HCT116 (cell line): ENCODE results near the gene GRHPR. TPM values are rescaled to one million over a fixed set of nuclear protein-coding genes. Genes with fewer than 3 reads are reported as not detected.

Source experiments
- ATAC-seq: fragments of 200-7000 bp; cut with Tn5 transposase; 2 replicates; pipeline ENCODE4 v1.9.1; 2020; ENCODE audit warnings: mild to moderate bottlenecking, moderate library complexity
- BruUV-seq: library from RNA; stranded (reverse); fragments of 400-500 nt; replicated peaks from 2 replicates; lab custom pipeline; 2021; lab: Mats Ljungman, UMichigan
- CTCF ChIA-PET: fragments of 300-600 bp; sonication (Branson Sonifier 250); formaldehyde crosslinking; loops from one replicate; lab custom pipeline; 2021; ENCODE audit warnings: antibody characterized with exemption; lab: Charles Lee
- POLR2A ChIA-PET: fragments of 300-600, 350-600 bp; sonication (Branson Sonifier 250); formaldehyde crosslinking; loops from one replicate; lab custom pipeline; 2021; ENCODE audit warnings: antibody characterized with exemption; lab: Charles Lee
- RAD21 ChIA-PET, 2 experiments: fragments of 300-600 bp; sonication (Branson Sonifier 250); formaldehyde crosslinking; loops; one replicate each; lab custom pipeline; 2023; ENCODE audit warnings: low total read pairs in 2 of 2; ENCODE audit not compliant: uncharacterized antibody in 2 of 2, unreplicated experiment in 2 of 2, low non-redundant PET in 1 of 2; lab: Charles Lee
- DNase-seq: peaks from one replicate; pipeline ENCODE4 v3.0.0-alpha.2; 2010; ENCODE audit warnings: low read depth, low spot score
- H2AFZ ChIP-seq: fragments of 200-600 bp; shearing (Covaris generic), sonication (generic); 2 replicates; pipeline ENCODE4 v1.6.1; 2017; ENCODE audit warnings: low read depth, mixed run types, mixed read lengths, antibody characterized with exemption, low read length; ENCODE audit not compliant: poor library complexity, severe bottlenecking
- H3K27ac ChIP-seq: 2 replicates; pipeline ENCODE4 v1.5.1; 2012; ENCODE audit warnings: low read depth, low read length
- H3K27me3 ChIP-seq: fragments of 200-600 bp; sonication (generic); 2 replicates; pipeline ENCODE4 v1.6.1; 2016; ENCODE audit warnings: mixed run types, low read length, mixed read lengths; ENCODE audit not compliant: insufficient read depth
- H3K36me3 ChIP-seq, 2 experiments: fragments of 200-500 bp in 1 of 2; fragments of 200-600 bp in 1 of 2; sonication (Bioruptor generic) in 1 of 2; sonication (generic) in 1 of 2; 2 replicates each; pipeline versions ENCODE4 v1.5.1 to v1.6.1; 2014 to 2016; ENCODE audit warnings: low read length in 2 of 2, inconsistent platforms in 1 of 2, mixed read lengths in 1 of 2, mixed run types in 1 of 2; ENCODE audit not compliant: insufficient read depth in 2 of 2, control insufficient read depth in 1 of 2
- H3K4me1 ChIP-seq, 2 experiments: fragments of 200-600 bp in 1 of 2; sonication (generic) in 1 of 2; 2 replicates each; pipeline versions ENCODE4 v1.5.1 to v1.6.1; 2012 to 2017; ENCODE audit warnings: low read length in 2 of 2, inconsistent platforms in 1 of 2, mild to moderate bottlenecking in 1 of 2, mixed read lengths in 1 of 2, mixed run types in 1 of 2, moderate library complexity in 1 of 2; ENCODE audit not compliant: insufficient read depth in 2 of 2, control insufficient read depth in 1 of 2
- H3K4me2 ChIP-seq: fragments of 200-600 bp; sonication (generic); 2 replicates; pipeline ENCODE4 v1.6.1; 2017; ENCODE audit warnings: mixed run types, low read length, mixed read lengths
- H3K4me3 ChIP-seq, 2 experiments: fragments of 200-600 bp in 1 of 2; sonication (generic) in 1 of 2; replicated peaks in 1 of 2; 2 replicates each; pipeline ENCODE4 v1.5.1; 2011 to 2016; ENCODE audit warnings: low read length in 2 of 2, control low read depth in 1 of 2, low read depth in 1 of 2, mild to moderate bottlenecking in 1 of 2, mixed read lengths in 1 of 2, mixed run types in 1 of 2
- H3K79me2 ChIP-seq: fragments of 200-600 bp; sonication (generic); 2 replicates; pipeline ENCODE4 v1.6.1; 2017; ENCODE audit warnings: mild to moderate bottlenecking, mixed run types, low read length, moderate library complexity, mixed read lengths; ENCODE audit not compliant: insufficient read depth
- H3K9ac ChIP-seq: fragments of 200-600 bp; sonication (generic); 2 replicates; pipeline ENCODE4 v1.6.1; 2016; ENCODE audit warnings: low read length, mixed read lengths
- H3K9me2 ChIP-seq: fragments of 200-600 bp; sonication (generic), shearing (Covaris generic); 2 replicates; pipeline ENCODE4 v1.6.1; 2017; ENCODE audit warnings: mixed run types, mild to moderate bottlenecking, moderate library complexity; ENCODE audit not compliant: insufficient read depth
- H3K9me3 ChIP-seq, 2 experiments: fragments of 200-500 bp in 1 of 2; fragments of 200-600 bp in 1 of 2; sonication (Bioruptor generic) in 1 of 2; sonication (generic) in 1 of 2; 2 replicates each; pipeline ENCODE4 v1.6.1; 2014 to 2017; ENCODE audit warnings: low read length in 2 of 2, mixed read lengths in 2 of 2, inconsistent platforms in 1 of 2, low read depth in 1 of 2, mild to moderate bottlenecking in 1 of 2, mixed run types in 1 of 2, moderate library complexity in 1 of 2; ENCODE audit not compliant: control insufficient read depth in 1 of 2, insufficient read depth in 1 of 2
- H4K20me1 ChIP-seq: fragments of 200-600 bp; sonication (generic), shearing (Covaris generic); 2 replicates; pipeline ENCODE4 v1.6.1; 2017; ENCODE audit warnings: mixed run types, mild to moderate bottlenecking, moderate library complexity; ENCODE audit not compliant: insufficient read depth
- ATF3 ChIP-seq: IDR thresholded peaks from 2 replicates; pipeline ENCODE4 v1.6.1; 2012
- CBX3 ChIP-seq: IDR thresholded peaks from 2 replicates; pipeline ENCODE4 v1.6.1; 2012; ENCODE audit warnings: low read depth
- CEBPB ChIP-seq: IDR thresholded peaks from 2 replicates; pipeline ENCODE4 v1.6.1; 2012; ENCODE audit warnings: low read depth
- CTCF ChIP-seq, 3 experiments: fragments of 200-600 bp in 1 of 3; sonication (generic) in 1 of 3; IDR thresholded peaks in 2 of 3; conservative IDR thresholded peaks in 1 of 3; 2 replicates each; pipeline ENCODE4 v1.5.1; 2012 to 2017; ENCODE audit warnings: low read depth in 2 of 3, low read length in 2 of 3, antibody characterized with exemption in 1 of 3, borderline replicate concordance in 1 of 3, control low read depth in 1 of 3, mild to moderate bottlenecking in 1 of 3, mixed read lengths in 1 of 3, mixed run types in 1 of 3, moderate library complexity in 1 of 3; ENCODE audit not compliant: insufficient read depth in 1 of 3
- EZH2 ChIP-seq: fragments of 200-600 bp; sonication (generic); IDR thresholded peaks from 2 replicates; pipeline ENCODE4 v1.6.1; 2017; ENCODE audit warnings: antibody characterized with exemption, mixed run types
- POLR2A ChIP-seq: IDR thresholded peaks from 2 replicates; pipeline ENCODE4 v1.7.0; 2011; ENCODE audit warnings: borderline replicate concordance; ENCODE audit not compliant: insufficient read depth, insufficient read length; ENCODE audit errors: extremely low read depth
- RAD21 ChIP-seq: IDR thresholded peaks from 2 replicates; pipeline ENCODE4 v1.6.1; 2012; ENCODE audit warnings: low read depth, mild to moderate bottlenecking
- SIN3A ChIP-seq: IDR thresholded peaks from 2 replicates; pipeline ENCODE4 v1.6.1; 2012; ENCODE audit warnings: low read depth
- SP1 ChIP-seq: IDR thresholded peaks from 2 replicates; pipeline ENCODE4 v1.6.1; 2012; ENCODE audit warnings: low read depth
- SRF ChIP-seq: IDR thresholded peaks from 2 replicates; pipeline ENCODE4 v1.6.1; 2012; ENCODE audit warnings: low read depth
- TCF7L2 ChIP-seq: IDR thresholded peaks from 2 replicates; pipeline ENCODE4 v1.7.0; 2011; ENCODE audit warnings: borderline replicate concordance, inconsistent platforms; ENCODE audit not compliant: insufficient read depth, insufficient read length; ENCODE audit errors: extremely low read depth
- YY1 ChIP-seq: IDR thresholded peaks from 2 replicates; pipeline ENCODE4 v1.6.1; 2011; ENCODE audit warnings: low read length, low read depth, moderate library complexity, mild to moderate bottlenecking; ENCODE audit not compliant: insufficient replicate concordance; ENCODE audit errors: extremely low read depth
- ZBTB33 ChIP-seq: IDR thresholded peaks from 2 replicates; pipeline ENCODE4 v1.6.1; 2011; ENCODE audit warnings: mild to moderate bottlenecking, low read length, moderate library complexity; ENCODE audit not compliant: insufficient replicate concordance; ENCODE audit errors: extremely low read depth
- ZNF274 ChIP-seq: fragments of 200-500 bp; sonication (Bioruptor generic); IDR thresholded peaks from 2 replicates; pipeline ENCODE4 v1.6.1; 2014; ENCODE audit warnings: mild to moderate bottlenecking, low read depth, low read length, inconsistent platforms
- intact Hi-C: fragments of 100-400 bp; cut with micrococcal nuclease; formaldehyde crosslinking; loops from 2 replicates; pipeline ENCODE4 v1.10.0; 2022
- total RNA-seq: library from RNA; stranded (reverse); gene quantifications from one replicate; pipeline ENCODE4 v1.2.1, GENCODE V29; 2021; ENCODE audit not compliant: unreplicated experiment

The GRHPR gene
- total RNA-seq, 1 experiment from 2014 or later: 106 TPM

- Histone ChIP-seq H4K20me1 (no peaks in the 10 kb centered on the region), H3K27me3 (no peaks in the 10 kb centered on the region), H3K4me3 (no peak overlapping the region), H3K27ac (no peak overlapping the region), H3K79me2 (peaks cover 6% of the 10 kb centered on the region), H3K4me2 (no peak overlapping the region), H3K9ac (no peak overlapping the region), H3K9me2 (no peaks in the 10 kb centered on the region), H3K9me3 (no peaks in the 10 kb centered on the region), H3K36me3 (no peaks in the 10 kb centered on the region), H3K4me1 (peaks cover 0 to 19% of the 10 kb centered on the region in 2 experiments; a peak in 3 of 4 replicates), H2AFZ (no peak overlapping the region)
- intact Hi-C loops: no loop called here
- no peak for ATAC-seq
- TF ChIP-seq TCF7L2: no peak
- TF ChIP-seq ZBTB33: no peak
- TF ChIP-seq SIN3A: no peak
- no peak for TF ChIP-seq SP1
- no peak for TF ChIP-seq POLR2A
- TF ChIP-seq EZH2: no peak
- TF ChIP-seq RAD21: no peak
- no peak for TF ChIP-seq SRF
- no peak for TF ChIP-seq CBX3
- TF ChIP-seq ZNF274: no peak
- TF ChIP-seq ATF3: no peak
- TF ChIP-seq CTCF (IDR thresholded peaks at IDR 0.05 in 2 of 3, conservative IDR thresholded peaks at IDR 0.05 in 1 of 3; ENCODE audit: borderline replicate concordance in 1 of 3, insufficient read depth in 1 of 3, low read depth in 2 of 3, low read length in 2 of 3): no peak
- no peak for TF ChIP-seq YY1
- no peak for TF ChIP-seq CEBPB
- no peak for DNase-seq
- BruUV-seq: no TSS peak
- ChIA-PET CTCF (interaction anchor here (0.8 kb wide), 1 partner anchor 11 kb away, joined by 3 read pairs; no protein-coding TSS in a partner anchor), POLR2A (no interaction called here), RAD21 (no interaction called here)
Measured at GRCh38 chr9:37417857-37418618, 4.5 kb upstream of the GRHPR start.
